ENCODE data around the gene VIT.

VIT gene

DNA sequence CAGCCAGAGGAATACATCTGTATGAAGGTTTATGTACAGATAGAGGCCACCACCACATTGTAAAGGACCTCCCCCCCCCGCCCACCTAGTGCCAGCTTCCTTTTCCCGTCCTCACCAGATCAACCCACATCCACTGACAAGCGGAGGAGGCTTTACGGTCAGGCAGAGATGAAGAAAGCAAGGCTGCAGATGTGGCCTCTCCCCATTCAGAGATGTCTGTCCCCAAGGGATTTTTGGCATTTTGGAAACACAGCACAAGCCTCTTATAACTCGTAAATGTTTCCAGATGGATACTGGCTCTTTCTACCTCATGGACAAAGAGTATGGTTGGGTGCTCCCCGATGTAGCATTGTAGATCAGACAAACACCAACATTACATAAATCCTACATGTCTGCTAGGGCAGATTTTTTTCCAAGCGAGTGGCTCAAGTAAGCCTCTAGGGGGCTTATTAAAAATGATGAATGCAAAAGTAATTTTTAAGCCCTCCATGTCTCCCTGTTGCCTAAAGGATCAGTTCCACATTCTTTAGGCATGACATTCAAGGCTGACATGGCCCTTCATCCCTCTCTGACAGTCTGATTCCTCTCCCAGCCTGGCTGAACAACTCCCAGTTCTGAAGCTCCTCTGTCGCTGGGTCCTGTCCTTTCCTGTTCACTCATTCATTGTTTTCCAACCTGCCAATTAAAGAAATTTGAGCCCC, 11.7 kb downstream of the VIT start:
- in situ Hi-C loops (cut with MboI; ENCODE audit: low sequenced_read_pairs) = no loop called here

DNA sequence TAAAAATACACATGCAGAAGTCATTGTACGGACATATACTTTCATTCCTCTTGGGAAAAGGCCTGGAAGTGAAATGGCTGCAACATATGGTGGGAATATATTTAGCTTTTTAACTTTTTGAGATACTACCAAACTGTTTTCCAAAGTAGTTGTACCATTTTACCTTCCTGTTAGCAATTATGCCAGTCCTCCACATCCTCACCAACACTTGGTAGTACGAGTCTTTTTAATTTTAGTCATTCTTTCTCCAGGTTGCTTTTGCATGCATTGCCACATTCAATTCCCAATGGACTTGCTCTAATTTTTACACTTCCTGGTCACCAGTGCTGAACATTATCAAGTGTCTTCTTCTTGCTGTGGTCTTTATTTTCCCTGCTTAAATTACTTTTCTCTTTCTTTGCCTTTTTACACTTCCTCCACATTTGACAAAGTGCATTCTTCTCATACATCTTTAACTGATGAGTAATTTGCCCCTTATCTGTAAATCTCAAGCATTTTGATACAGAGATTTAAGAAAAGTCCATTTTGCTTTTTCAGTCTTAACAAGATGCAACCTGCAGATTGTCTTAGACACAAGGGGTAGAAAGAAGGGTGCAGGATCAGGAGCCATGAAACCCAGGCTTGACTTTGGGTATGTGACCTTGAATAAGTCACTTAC, 14.5 kb downstream of the VIT start:
- in situ Hi-C loops (cut with MboI; ENCODE audit: low sequenced_read_pairs) = no loop called here

DNA sequence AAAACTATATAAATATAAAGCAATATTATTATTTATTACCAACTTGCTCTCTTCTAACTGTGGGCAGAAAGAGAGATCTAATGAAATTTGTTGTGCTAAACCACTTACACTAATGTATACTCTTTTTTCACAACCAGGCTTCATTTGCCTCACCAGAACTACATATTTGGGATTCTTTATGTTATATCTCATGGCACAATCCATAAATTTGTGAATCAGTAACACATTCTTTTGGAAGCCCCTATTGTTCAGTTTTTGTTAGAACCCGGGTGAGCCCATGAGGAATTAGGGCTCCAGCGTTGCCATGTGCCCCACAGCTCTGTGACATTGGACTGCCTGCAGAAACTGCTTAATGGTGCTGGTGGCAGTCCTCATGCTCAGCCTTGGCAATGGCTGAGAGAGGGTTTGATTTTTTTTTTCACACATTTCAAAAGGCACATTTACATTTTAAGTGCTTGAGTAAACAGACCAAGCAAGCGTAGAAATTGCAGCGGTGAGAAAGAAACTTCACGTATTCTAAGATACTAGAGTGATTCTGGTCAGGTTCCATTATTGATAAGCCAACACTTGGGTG, 15.3 kb downstream of the VIT start:
- in situ Hi-C loops (cut with MboI; ENCODE audit: low sequenced_read_pairs) = no loop called here

DNA sequence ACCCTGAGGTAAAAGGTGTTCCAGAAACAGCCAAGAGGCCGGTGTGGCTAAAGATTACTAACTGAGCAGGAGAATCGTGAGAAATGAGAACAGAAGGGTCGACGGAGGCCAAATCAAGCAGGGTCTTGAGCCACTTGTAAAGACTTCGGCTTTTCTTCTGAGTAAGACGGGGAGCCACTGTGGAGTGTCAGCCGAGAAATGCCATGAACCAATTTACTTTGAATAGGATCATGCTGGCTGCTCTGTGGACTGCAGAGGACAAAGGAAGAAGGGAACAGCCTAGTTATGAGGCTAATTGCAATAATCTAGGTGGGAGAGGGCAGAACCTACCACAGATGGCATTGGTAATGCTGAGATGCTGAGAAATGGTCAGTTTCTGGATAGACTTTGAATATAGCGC, 16.8 kb downstream of the VIT start:
- in situ Hi-C loops (cut with MboI; ENCODE audit: low sequenced_read_pairs) = no loop called here

DNA sequence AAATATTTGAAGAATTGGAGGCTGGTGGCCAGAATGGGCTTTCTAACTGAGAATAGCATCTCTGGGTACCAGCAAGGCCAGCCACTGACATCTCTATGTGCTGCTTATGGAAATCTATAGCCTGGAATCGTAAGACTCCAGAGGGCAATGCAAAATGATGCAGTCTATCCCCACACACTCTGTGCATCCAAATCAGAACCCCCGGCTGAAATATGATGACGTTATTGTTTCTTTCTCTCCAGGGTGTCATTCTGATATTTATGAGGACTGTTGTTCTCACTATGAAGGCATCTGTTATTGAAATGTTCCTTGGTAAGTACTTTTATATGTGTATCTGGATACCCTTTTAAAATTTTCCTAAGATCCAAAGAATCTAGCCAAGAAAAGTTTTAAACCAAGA, 19.6 kb downstream of the VIT start:
- in situ Hi-C loops (cut with MboI; ENCODE audit: low sequenced_read_pairs) = no loop called here

DNA sequence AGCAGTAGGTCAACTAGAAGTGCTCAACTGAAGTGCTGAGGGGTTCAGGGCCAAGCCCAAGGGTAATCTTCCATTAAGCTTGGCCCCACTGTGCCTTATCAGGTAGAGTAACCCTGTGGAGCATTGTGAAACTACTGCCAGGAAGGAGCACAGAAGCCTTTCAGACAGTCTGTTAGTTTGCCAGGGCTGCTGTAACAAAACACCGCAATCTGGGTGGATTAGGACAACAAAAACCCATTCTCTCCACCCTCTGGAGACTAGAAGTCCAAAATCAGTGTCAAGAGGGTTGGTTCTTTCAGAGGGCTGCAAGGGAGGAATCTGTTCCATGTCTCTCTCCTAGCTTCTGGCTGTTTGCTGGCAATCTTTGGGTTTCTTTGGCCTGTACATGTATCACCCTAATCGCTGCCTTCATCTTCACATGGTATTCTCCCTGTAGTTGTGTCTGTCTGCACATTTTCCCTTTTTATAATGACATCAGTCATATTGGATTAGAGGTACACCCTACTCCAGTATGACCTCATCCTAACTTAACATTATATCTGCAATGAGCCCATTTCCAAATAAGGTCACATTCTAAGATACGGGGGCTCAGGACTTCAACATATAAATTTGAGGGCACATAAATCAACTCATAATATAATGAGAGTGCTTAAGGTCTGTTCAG, 21.2 kb downstream of the VIT start:
- in situ Hi-C loops (cut with MboI; ENCODE audit: low sequenced_read_pairs) = no loop called here

DNA sequence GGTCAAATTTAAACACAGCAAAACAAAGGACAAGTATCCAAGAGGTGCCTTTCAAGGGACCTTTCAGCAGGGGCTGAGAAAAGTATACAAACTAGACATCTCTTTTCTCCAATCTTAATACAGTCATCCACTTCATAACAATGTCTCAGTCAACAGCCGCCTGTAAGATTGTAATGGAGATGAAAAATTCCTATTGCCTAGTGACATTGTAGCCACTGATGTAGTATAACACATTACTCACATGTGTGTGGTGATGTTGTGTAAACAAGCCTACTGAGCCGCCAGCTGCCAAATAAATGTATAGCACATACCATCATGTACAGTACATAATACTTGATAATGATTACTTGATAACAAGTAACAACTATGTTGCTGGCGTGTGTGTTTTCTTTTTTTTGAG, 31.0 kb downstream of the VIT start:
- in situ Hi-C loops (cut with MboI; ENCODE audit: low sequenced_read_pairs) = no loop called here

DNA sequence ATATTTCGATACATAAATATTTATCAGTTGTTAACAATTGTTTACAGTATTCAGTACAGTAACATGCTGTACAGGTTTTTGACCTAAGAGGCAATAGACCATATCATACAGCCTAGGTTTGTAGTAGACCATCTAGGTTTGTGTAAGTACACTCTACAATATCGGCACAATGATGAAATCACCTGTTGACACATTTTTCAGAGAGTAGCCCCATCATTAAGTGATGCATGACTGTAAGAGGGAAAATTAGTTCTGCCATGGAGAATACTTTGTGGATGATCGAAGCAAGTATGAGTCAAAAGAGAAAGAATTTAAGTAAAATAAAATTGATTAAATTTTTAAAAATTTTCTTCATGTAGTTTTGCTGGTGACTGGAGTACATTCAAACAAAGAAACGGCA, 32.6 kb downstream of the VIT start:
- in situ Hi-C loops (cut with MboI; ENCODE audit: low sequenced_read_pairs) = no loop called here

DNA sequence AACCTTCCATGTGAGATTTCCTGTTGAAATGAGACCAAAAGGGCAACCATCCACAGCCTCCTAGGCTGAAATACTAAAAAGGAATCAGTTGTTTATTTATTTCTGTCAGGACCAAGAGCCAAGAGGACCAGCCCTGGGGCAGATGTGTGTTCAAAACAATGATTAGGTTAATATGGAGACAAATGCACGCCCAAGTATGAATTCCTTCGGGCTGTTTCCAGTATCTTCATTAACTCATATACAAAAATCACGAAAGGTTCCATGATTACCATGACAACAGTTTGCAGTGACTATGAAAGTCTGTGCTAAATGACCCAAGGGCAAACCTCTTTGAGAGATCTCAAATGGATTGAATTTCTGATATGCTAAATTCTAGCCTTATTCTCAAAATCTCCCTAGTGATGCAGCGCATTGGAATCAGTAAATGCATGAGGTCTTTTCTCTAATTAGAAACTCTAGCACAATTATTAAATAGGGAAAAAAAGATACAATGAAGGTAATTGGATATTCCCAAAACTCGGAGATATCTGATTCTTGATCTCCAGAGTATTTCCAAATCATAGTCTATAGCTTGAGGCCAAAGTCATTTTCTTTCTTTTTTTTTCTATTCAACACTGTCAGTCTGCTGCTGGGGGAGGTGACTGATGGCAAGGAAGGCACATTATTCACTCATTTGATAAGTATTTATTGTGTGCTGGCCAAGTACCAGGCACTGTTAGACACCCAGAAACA, 35.6 kb downstream of the VIT start:
- in situ Hi-C loops (cut with MboI; ENCODE audit: low sequenced_read_pairs) = no loop called here

DNA sequence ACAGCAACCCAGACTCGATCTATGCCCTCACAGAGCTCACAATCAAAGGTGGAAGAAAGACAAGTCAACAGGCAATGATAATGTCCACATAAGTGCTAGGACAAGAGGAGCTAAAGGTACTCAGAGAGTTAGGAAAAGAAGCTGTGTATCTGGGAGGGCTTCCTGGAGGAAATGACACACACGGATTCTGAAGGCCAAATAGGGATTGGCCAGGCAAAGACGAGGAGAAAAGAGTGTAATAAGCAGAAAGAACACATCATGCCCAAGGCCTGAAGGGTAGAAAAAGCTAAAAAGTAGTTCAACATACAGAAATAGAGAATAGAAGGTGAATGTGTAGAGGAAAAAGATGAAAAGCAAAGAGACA, 36.1 kb downstream of the VIT start:
- in situ Hi-C loops (cut with MboI; ENCODE audit: low sequenced_read_pairs) = no loop called here

DNA sequence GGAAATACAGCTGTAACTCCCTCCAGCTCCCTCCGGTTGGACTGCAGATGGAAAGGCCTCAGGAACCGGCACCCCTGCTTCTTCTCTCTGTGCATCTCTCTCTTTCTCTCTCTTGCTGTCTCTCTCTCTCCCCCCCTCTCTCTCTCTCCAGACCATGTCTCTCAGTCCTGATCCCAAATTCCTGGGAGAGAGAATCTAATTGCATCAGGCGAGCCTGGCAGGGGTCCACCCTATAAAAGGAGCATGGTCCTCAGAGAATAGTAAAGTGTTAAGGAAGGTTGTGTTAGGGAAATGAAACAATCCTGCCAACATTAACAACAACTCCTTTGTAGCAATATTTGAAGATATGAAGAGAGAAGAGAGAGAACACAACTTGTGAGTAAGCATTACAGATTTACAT, 36.7 kb downstream of the VIT start:
- in situ Hi-C loops (cut with MboI; ENCODE audit: low sequenced_read_pairs) = no loop called here

DNA sequence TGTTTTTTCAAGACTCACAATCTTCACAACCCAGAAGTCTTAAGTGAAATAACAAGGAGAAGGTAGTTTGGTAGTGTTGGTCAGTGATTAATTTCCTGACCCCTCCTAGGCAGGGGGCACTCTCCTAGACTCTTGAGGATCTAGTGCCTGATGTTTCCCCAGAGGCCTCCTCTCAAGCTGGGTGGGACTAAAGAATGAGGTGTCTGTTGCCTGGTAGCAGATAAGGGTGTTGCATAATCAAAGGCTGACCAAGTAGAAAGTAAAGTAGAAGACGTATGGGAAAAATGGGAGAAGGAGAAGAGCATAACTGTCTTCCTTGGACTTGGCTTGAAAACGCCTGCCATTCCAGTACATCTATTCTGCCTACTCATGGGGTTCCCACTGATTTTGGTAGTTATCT, 37.8 kb downstream of the VIT start:
- in situ Hi-C loops (cut with MboI; ENCODE audit: low sequenced_read_pairs) = no loop called here

DNA sequence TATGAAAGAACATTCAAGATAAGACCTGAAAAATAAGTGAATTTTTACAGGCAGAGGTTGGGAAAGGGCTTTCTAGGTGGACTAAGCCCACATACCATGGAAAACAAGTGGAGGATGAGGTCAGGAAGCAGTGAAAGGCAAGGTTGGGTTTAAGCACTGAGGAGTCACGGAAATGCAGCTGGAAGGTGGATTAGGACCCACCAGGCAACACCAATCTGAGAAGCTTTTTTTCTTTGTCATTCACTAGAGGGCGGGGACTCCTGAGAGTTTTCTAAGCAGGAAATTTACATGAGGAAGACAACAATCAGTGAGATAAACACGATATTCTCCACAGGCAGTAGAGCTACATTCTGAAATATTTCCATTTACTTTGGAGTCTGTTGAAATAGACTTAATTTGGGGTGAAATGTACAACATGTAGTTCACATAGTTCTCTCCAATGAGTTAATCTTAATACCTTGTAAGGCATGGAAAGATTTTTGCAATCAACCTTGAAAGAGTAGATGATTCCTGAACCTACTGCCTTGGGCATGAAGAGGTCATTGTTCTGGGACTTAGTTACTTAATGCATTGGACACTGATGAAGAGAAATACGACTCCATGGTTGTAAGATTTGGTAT, 40.7 kb downstream of the VIT start:
- in situ Hi-C loops (cut with MboI; ENCODE audit: low sequenced_read_pairs) = no loop called here

DNA sequence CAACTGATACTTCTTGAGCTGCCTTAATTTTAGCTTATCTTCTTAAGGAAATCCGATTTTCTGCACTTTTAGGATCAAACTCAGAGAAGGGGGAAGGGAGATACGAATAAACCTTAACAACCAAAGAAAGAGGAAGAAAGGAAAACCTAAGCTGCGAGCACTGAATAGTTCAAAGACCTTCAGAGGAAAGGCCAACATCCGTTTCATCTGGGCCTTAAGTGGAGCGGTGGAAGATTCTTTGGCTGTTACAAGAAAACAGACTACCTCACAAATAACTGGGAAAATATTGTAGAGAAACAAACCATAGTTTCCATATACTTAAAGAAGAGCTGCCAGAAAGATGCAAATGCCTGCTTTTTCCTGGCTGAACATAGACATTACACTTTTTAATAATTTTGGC, 43.6 kb downstream of the VIT start:
- in situ Hi-C loops (cut with MboI; ENCODE audit: low sequenced_read_pairs) = no loop called here

DNA sequence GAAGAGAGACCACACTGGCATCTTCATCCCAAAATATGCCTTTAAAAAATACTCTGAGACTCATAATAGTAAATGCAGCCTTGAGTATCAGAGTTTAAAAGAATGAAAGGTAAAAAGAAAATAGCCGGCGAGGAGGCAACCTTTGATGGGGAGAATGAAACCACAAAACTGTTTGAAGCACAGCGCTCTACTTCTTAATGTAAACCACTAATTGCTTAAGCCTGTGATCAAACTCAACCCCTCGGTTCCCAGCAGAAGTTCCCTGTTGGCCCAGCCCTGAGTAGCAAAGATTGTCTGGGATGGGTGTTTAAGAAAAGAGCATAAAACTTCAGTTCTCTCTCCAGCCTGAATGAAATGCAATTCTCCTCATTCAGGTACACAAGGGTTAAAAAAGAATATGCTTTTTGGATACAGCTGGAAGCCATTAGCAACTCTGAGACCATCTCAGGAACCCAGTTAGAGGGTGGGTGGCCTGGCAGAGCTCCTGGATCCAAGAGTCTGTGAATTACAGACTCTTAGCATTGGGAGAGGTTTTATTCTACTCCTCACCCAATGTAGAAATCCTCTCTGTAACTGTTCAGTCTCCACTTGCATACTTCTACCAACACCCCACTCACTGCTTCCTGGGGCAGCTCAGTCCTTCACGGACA, 44.8 kb downstream of the VIT start:
- in situ Hi-C loops (cut with MboI; ENCODE audit: low sequenced_read_pairs) = no loop called here

DNA sequence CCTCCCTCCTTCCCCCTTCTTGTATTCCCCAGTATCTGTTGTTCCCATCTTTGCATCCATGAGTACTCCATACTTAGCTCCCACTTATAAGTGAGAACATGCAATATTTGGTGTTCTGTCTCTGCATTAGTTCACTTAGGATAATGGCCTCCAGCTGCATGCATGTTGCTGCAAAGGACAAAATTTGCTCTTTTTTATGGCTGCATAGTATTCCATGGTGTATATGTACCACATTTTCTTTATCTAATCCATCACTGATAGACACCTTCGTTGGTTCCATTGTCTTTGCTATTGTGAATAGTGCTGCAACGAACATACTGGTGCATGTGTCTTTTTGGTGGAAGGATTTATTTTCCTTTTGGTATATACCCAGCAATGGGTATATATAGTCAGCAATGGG, 47.4 kb downstream of the VIT start:
- in situ Hi-C loops (cut with MboI; ENCODE audit: low sequenced_read_pairs) = no loop called here

DNA sequence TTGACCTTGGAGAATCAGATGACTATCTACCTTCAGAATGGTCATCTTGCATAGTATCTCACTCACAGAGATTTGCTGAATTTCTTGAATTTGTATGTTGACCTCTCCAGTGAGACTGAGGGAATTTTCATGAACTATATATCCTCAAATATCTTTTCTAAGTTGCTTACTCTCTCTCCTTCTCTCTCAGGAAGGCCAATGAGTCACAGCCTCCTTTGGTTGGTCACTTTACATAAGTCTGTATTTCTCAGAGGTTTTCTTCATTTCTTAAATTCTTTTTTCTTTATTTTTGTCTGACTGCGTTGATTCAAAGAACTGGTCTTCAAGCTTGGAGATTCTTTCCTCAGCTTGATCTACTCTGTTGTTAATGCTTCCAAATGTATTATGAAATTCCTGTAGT, 51.7 kb downstream of the VIT start:
- in situ Hi-C loops (cut with MboI; ENCODE audit: low sequenced_read_pairs) = no loop called here

DNA sequence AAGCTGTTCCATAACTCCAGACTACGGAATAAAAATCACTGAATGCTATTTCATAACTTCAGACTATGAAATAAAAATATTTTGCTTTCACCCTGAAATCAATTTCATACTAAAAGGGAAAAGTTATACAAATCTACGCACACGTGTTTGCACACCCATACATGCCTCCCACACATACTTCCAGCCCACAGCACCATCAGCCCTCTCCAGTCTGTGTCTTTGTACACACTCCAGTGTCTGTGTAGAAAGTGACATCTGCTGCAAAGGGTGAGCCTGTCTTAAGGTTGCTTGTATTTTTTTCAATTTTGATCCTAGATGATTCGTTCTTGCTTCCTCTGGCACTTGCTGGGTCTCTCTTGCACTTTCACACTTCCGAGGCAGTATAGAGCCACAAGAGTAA, 53.6 kb downstream of the VIT start:
- in situ Hi-C loops (cut with MboI; ENCODE audit: low sequenced_read_pairs) = no loop called here

DNA sequence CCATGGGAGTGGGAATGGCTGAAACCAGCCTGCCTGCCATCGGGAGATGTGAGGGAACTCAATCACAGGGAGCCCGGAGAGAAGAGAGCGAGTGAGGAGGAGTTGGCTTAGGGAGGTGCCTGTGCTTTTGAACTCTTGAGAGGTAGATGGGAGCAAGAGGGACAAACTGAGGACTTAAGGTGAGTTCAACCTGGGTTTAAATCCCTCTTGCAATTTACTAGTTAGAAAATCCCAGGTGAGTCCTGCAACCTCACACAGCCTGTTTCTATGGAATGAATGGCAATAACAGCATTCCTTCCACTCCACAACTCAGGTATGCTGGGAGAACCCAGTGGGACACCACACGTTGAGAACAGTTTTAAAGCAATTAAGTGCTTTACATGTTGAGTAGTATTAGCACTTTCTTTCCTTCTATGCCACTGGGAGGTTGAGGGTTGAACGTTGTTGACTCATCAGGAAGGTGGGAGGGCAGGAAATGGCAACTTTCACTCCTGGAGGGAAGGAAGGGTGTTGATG, 57.3 kb downstream of the VIT start:
- in situ Hi-C loops (cut with MboI; ENCODE audit: low sequenced_read_pairs) = no loop called here

DNA sequence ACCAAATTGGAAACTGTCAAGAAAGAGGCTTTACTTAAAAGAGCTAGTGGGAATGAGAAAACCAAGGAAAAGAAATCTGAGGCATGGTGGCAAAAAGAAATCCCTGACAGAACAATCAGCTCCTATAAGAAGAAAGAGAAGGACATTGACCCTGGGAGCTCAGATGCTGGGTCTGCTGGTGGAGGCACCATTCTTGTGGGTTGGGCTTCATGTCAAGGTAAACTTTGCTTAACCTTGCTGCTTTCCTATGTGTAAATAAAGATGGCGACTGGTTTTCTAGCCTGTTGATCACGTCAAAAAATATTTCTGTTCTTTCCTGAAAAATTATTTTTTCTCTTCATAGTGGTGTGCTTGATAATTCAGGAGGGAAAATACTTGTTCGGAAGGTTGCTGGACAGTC, 58.1 kb downstream of the VIT start:
- in situ Hi-C loops (cut with MboI; ENCODE audit: low sequenced_read_pairs) = no loop called here
